BJ (cell line): Measurements from ENCODE around the gene FUCA2. TPM values are rescaled to one million over a fixed set of nuclear protein-coding genes. Genes with fewer than 3 reads are reported as not detected.

Source experiments
- CTCF ChIA-PET: fragments of 350-600 bp; formaldehyde crosslinking; extraction: SDS; loops from one replicate; lab custom pipeline; 2021; ENCODE audit warnings: antibody characterized with exemption, inconsistent platforms; lab: Yijun Ruan, JAX
- POLR2A ChIA-PET: fragments of 300-600 bp; sonication (Branson Sonifier 250); formaldehyde crosslinking; extraction: SDS; loops from one replicate; lab custom pipeline; 2021; ENCODE audit warnings: antibody characterized with exemption; lab: Charles Lee
- DNase-seq: peaks from one replicate; pipeline ENCODE4 v3.0.0-alpha.2; 2011; ENCODE audit warnings: low read depth
- H3K27me3 ChIP-seq: 2 replicates; pipeline ENCODE4 v1.6.0; 2011; ENCODE audit warnings: low read length; ENCODE audit not compliant: control insufficient read depth, insufficient read depth
- H3K36me3 ChIP-seq: 2 replicates; pipeline ENCODE4 v1.5.1; 2011; ENCODE audit warnings: low read length; ENCODE audit not compliant: control insufficient read depth, insufficient read depth
- H3K4me3 ChIP-seq: 2 replicates; pipeline ENCODE4 v1.5.1; 2011; ENCODE audit warnings: low read depth, mild to moderate bottlenecking, control low read depth, low read length
- CTCF ChIP-seq: IDR thresholded peaks from 2 replicates; pipeline ENCODE4 v1.5.1; 2011; ENCODE audit warnings: low read depth, mild to moderate bottlenecking, control low read depth, inconsistent platforms, low read length, moderate library complexity; ENCODE audit not compliant: insufficient read depth
- polyA plus RNA-seq: library from polyadenylated mRNA; depleted of rRNA; stranded (reverse); fragments of >200 nt; gene quantifications from 2 replicates; pipeline ENCODE4 v1.2.3, GENCODE V29; 2011

Gene FUCA2
- polyA plus RNA-seq, 1 experiment: 37.1 TPM

- ChIA-PET POLR2A (no interaction called here), CTCF (interaction anchor here (0.9 to 1.9 kb wide), 5 partner anchors 12 to 476 kb away, joined by 3 to 9 read pairs (median 4); no protein-coding TSS in a partner anchor)
- no peaks in the 10 kb centered on the region for H3K36me3 ChIP-seq
- peak; percentile 75 for TF ChIP-seq CTCF
- peak overlapping the region; percentile 47 for H3K4me3 ChIP-seq
- peaks cover 2% of the 10 kb centered on the region; the same call in 1 of the 2 replicates for H3K27me3 ChIP-seq
- no peak for DNase-seq
Measured at GRCh38 chr6:143536866-143537691, 25.6 kb upstream of the FUCA2 start.

GRCh38 chr6:143536461-143536865 lies 24.9 kb upstream of the FUCA2 start:
- POLR2A ChIA-PET: no interaction called here
- Histone ChIP-seq H3K36me3 (no peaks in the 10 kb centered on the region), H3K27me3 (peaks cover 2% of the 10 kb centered on the region; the same call in 1 of the 2 replicates), H3K4me3 (peak overlapping the region; percentile 47)
- TF ChIP-seq CTCF: no peak
- CTCF ChIA-PET: interaction anchor here (0.9 to 1.9 kb wide), 5 partner anchors 12 to 477 kb away, joined by 3 to 9 read pairs (median 4); no protein-coding TSS in a partner anchor
- no peak for DNase-seq

- Histone ChIP-seq H3K4me3 (no peak overlapping the region), H3K36me3 (no peaks in the 10 kb centered on the region), H3K27me3 (peaks cover 2% of the 10 kb centered on the region; the same call in 1 of the 2 replicates)
- TF ChIP-seq CTCF: no peak
- DNase-seq: no peak
- ChIA-PET CTCF (no interaction called here), POLR2A (no interaction called here)
Measured at GRCh38 chr6:143535189-143535614, 23.7 kb upstream of the FUCA2 start.

GRCh38 chr6:143531720-143532499 lies 20.4 kb upstream of the FUCA2 start:
- H3K27me3 ChIP-seq: peaks cover 2% of the 10 kb centered on the region; the same call in 1 of the 2 replicates
- ChIA-PET POLR2A (no interaction called here), CTCF (no interaction called here)
- no peak for DNase-seq
- no peak overlapping the region for H3K4me3 ChIP-seq
- no peaks in the 10 kb centered on the region for H3K36me3 ChIP-seq
- no peak for TF ChIP-seq CTCF

GRCh38 chr6:143529095-143529494 lies 17.6 kb upstream of the FUCA2 start:
- TF ChIP-seq CTCF: no peak
- Histone ChIP-seq H3K4me3 (no peak overlapping the region), H3K27me3 (peaks cover 2% of the 10 kb centered on the region; the same call in 1 of the 2 replicates), H3K36me3 (no peaks in the 10 kb centered on the region)
- ChIA-PET POLR2A (no interaction called here), CTCF (no interaction called here)
- DNase-seq: no peak
